Mesenchymal stem cell (in vitro differentiated cells and primary cell): ENCODE measurements around the gene MACROD2.

Experiments
- DNase-seq: peaks from one replicate; pipeline ENCODE4 v3.0.0-alpha.2; 2013
- H2AFZ ChIP-seq: one replicate; pipeline ENCODE4 v1.6.1; 2013; ENCODE audit warnings: low read depth, mild to moderate bottlenecking, control low read depth, inconsistent platforms, low read length, moderate library complexity
- H2AK5ac ChIP-seq: 2 replicates; pipeline ENCODE4 v1.6.1; 2013; ENCODE audit warnings: low read length, moderate library complexity, mild to moderate bottlenecking, inconsistent platforms; ENCODE audit not compliant: severe bottlenecking
- H2BK120ac ChIP-seq: one replicate; pipeline ENCODE4 v1.6.1; 2013; ENCODE audit warnings: low read depth, mild to moderate bottlenecking, inconsistent platforms, low read length, moderate library complexity
- H2BK12ac ChIP-seq, 2 experiments: one replicate each; pipeline ENCODE4 v1.6.1; 2013; ENCODE audit warnings: inconsistent platforms in 2 of 2, low read length in 2 of 2, mild to moderate bottlenecking in 2 of 2, moderate library complexity in 2 of 2, control low read depth in 1 of 2
- H2BK15ac ChIP-seq: one replicate; pipeline ENCODE4 v1.6.1; 2013; ENCODE audit warnings: mild to moderate bottlenecking, low read depth, inconsistent platforms; ENCODE audit not compliant: poor library complexity, severe bottlenecking
- H2BK5ac ChIP-seq: 2 replicates; pipeline ENCODE4 v1.6.1; 2013; ENCODE audit warnings: low read depth, mild to moderate bottlenecking, low read length, control low read depth, inconsistent platforms; ENCODE audit not compliant: poor library complexity, severe bottlenecking
- H3K14ac ChIP-seq, 2 experiments: one replicate each; pipeline ENCODE4 v1.6.1; 2013; ENCODE audit warnings: inconsistent platforms in 2 of 2, low read length in 2 of 2, control low read depth in 1 of 2, mild to moderate bottlenecking in 1 of 2, moderate library complexity in 1 of 2
- H3K18ac ChIP-seq, 2 experiments: one replicate each; pipeline ENCODE4 v1.6.1; 2013; ENCODE audit warnings: inconsistent platforms in 2 of 2, low read length in 2 of 2, control low read depth in 1 of 2, low read depth in 1 of 2, mild to moderate bottlenecking in 1 of 2
- H3K23ac ChIP-seq, 2 experiments: one replicate each; pipeline ENCODE4 v1.6.1; 2013; ENCODE audit warnings: inconsistent platforms in 2 of 2, low read length in 2 of 2, mild to moderate bottlenecking in 2 of 2, moderate library complexity in 2 of 2, control low read depth in 1 of 2
- H3K27ac ChIP-seq: 2 replicates; pipeline ENCODE4 v1.5.1; 2013; ENCODE audit warnings: mild to moderate bottlenecking, moderate library complexity, low read length, control low read depth, inconsistent platforms; ENCODE audit not compliant: poor library complexity, severe bottlenecking
- H3K27me3 ChIP-seq, 2 experiments: 2 replicates each; pipeline versions ENCODE4 v1.6.1 to v1.7.0; 2013; ENCODE audit warnings: low read length in 2 of 2, mild to moderate bottlenecking in 2 of 2, moderate library complexity in 2 of 2, control low read depth in 1 of 2, inconsistent platforms in 1 of 2; ENCODE audit not compliant: control insufficient read depth in 1 of 2, insufficient read depth in 1 of 2
- H3K36me3 ChIP-seq, 2 experiments: 2 replicates each; pipeline versions ENCODE4 v1.6.1 to v1.7.0; 2013; ENCODE audit warnings: low read length in 2 of 2, control low read depth in 1 of 2, inconsistent platforms in 1 of 2, low read depth in 1 of 2, mild to moderate bottlenecking in 1 of 2; ENCODE audit not compliant: insufficient read depth in 2 of 2, control insufficient read depth in 1 of 2
- H3K4ac ChIP-seq, 2 experiments: one replicate each; pipeline ENCODE4 v1.6.1; 2013; ENCODE audit warnings: inconsistent platforms in 2 of 2, low read length in 2 of 2, mild to moderate bottlenecking in 2 of 2, moderate library complexity in 2 of 2, control low read depth in 1 of 2, low read depth in 1 of 2
- H3K4me1 ChIP-seq: 2 replicates; pipeline ENCODE4 v1.6.1; 2013; ENCODE audit warnings: low read depth, low read length, control low read depth; ENCODE audit not compliant: control insufficient read depth, insufficient read depth
- H3K4me2 ChIP-seq: 2 replicates; pipeline ENCODE4 v1.6.1; 2013; ENCODE audit warnings: low read length, mild to moderate bottlenecking, inconsistent platforms; ENCODE audit not compliant: poor library complexity, severe bottlenecking
- H3K4me3 ChIP-seq, 2 experiments: 2 replicates each; pipeline versions ENCODE4 v1.5.1 to v1.7.0; 2013; ENCODE audit warnings: low read length in 2 of 2, mild to moderate bottlenecking in 2 of 2, control low read depth in 1 of 2, low read depth in 1 of 2; ENCODE audit not compliant: insufficient read depth in 1 of 2
- H3K79me1 ChIP-seq: replicated peaks from 2 replicates; pipeline ENCODE4 v1.6.1; 2013; ENCODE audit warnings: mild to moderate bottlenecking, control low read depth, low read length, inconsistent platforms; ENCODE audit not compliant: poor library complexity, severe bottlenecking
- H3K9ac ChIP-seq: 2 replicates; pipeline ENCODE4 v1.7.0; 2013; ENCODE audit warnings: mild to moderate bottlenecking, low read length, moderate library complexity
- H3K9me3 ChIP-seq: 2 replicates; pipeline ENCODE4 v1.7.0; 2013; ENCODE audit warnings: mild to moderate bottlenecking, low read length; ENCODE audit not compliant: control insufficient read depth
- H4K8ac ChIP-seq: one replicate; pipeline ENCODE4 v1.6.1; 2013; ENCODE audit warnings: inconsistent platforms, mild to moderate bottlenecking, low read length, moderate library complexity
- H4K91ac ChIP-seq: one replicate; pipeline ENCODE4 v1.6.1; 2013; ENCODE audit warnings: mild to moderate bottlenecking, low read length, inconsistent platforms
- WGBS: methylation state at CpG from one replicate; pipeline ENCODE4 v1.1.7; 2013; ENCODE audit warnings: mixed read lengths; 5-methylcytosine and 5-hydroxymethylcytosine counted together

The MACROD2 gene

GRCh38 chr20:14374196-14374595, 378.9 kb downstream of the MACROD2 start:
- no peak overlapping the region for H3K9ac ChIP-seq
- H2BK12ac ChIP-seq: no peak overlapping the region
- H4K91ac ChIP-seq: no peak overlapping the region
- WGBS: 56% methylated on average over 2 of the region's 3 CpGs
- no peak overlapping the region for H3K23ac ChIP-seq
- no peaks in the 10 kb centered on the region for H3K79me1 ChIP-seq
- H2BK120ac ChIP-seq: no peak overlapping the region
- no peak overlapping the region for H3K18ac ChIP-seq
- no peaks in the 10 kb centered on the region for H3K27me3 ChIP-seq
- H3K36me3 ChIP-seq: no peaks in the 10 kb centered on the region
- H2BK5ac ChIP-seq: no peak overlapping the region
- H3K14ac ChIP-seq: no peak overlapping the region
- H3K4me2 ChIP-seq: no peak overlapping the region
- H3K27ac ChIP-seq: no peak overlapping the region
- H3K4me3 ChIP-seq: no peak overlapping the region
- H3K4me1 ChIP-seq: no peaks in the 10 kb centered on the region
- H4K8ac ChIP-seq: no peak overlapping the region
- no peak overlapping the region for H2AFZ ChIP-seq
- H2BK15ac ChIP-seq: no peak overlapping the region
- H3K4ac ChIP-seq: no peak overlapping the region
- H3K9me3 ChIP-seq: no peaks in the 10 kb centered on the region
- DNase-seq: no peak
- no peak overlapping the region for H2AK5ac ChIP-seq

- Histone ChIP-seq H3K27me3 (no peaks in the 10 kb centered on the region), H3K4me2 (no peak overlapping the region), H2BK120ac (no peak overlapping the region), H2AFZ (no peak overlapping the region), H3K23ac (no peak overlapping the region), H3K4me3 (no peak overlapping the region), H3K14ac (no peak overlapping the region), H2BK15ac (no peak overlapping the region), H3K79me1 (no peaks in the 10 kb centered on the region), H3K4me1 (no peaks in the 10 kb centered on the region), H3K18ac (no peak overlapping the region), H2BK12ac (no peak overlapping the region), H3K9ac (no peak overlapping the region), H2AK5ac (no peak overlapping the region), H3K4ac (no peak overlapping the region), H3K27ac (no peak overlapping the region), H2BK5ac (no peak overlapping the region), H3K36me3 (no peaks in the 10 kb centered on the region), H4K8ac (no peak overlapping the region), H3K9me3 (no peaks in the 10 kb centered on the region), H4K91ac (no peak overlapping the region)
- WGBS: 76% methylated on average over 4 of the region's 4 CpGs
- DNase-seq: no peak
Measured at GRCh38 chr20:14375416-14375985, 380.2 kb downstream of the MACROD2 start.

GRCh38 chr20:14378326-14378725, 383.0 kb downstream of the MACROD2 start:
- no peak overlapping the region for H3K4me3 ChIP-seq
- H3K4me2 ChIP-seq: no peak overlapping the region
- no peak overlapping the region for H3K27ac ChIP-seq
- H3K14ac ChIP-seq: no peak overlapping the region
- no peak overlapping the region for H2BK12ac ChIP-seq
- H4K91ac ChIP-seq: no peak overlapping the region
- H2BK5ac ChIP-seq: no peak overlapping the region
- no peak overlapping the region for H2AK5ac ChIP-seq
- H3K36me3 ChIP-seq: no peaks in the 10 kb centered on the region
- H2AFZ ChIP-seq: no peak overlapping the region
- H3K9ac ChIP-seq: no peak overlapping the region
- no peaks in the 10 kb centered on the region for H3K27me3 ChIP-seq
- H3K23ac ChIP-seq: no peak overlapping the region
- H3K79me1 ChIP-seq: no peaks in the 10 kb centered on the region
- no peaks in the 10 kb centered on the region for H3K4me1 ChIP-seq
- no peak for DNase-seq
- no peak overlapping the region for H3K18ac ChIP-seq
- H3K4ac ChIP-seq: no peak overlapping the region
- H4K8ac ChIP-seq: no peak overlapping the region
- no peak overlapping the region for H2BK120ac ChIP-seq
- no peaks in the 10 kb centered on the region for H3K9me3 ChIP-seq
- no peak overlapping the region for H2BK15ac ChIP-seq

- Histone ChIP-seq H2AK5ac (no peak overlapping the region), H3K4me1 (no peaks in the 10 kb centered on the region), H2BK120ac (no peak overlapping the region), H3K4ac (no peak overlapping the region), H2BK5ac (no peak overlapping the region), H2BK15ac (no peak overlapping the region), H3K27me3 (no peaks in the 10 kb centered on the region), H3K14ac (no peak overlapping the region), H3K9ac (no peak overlapping the region), H2AFZ (no peak overlapping the region), H3K9me3 (peaks cover 13% of the 10 kb centered on the region), H2BK12ac (no peak overlapping the region), H3K79me1 (no peaks in the 10 kb centered on the region), H3K36me3 (no peaks in the 10 kb centered on the region), H3K27ac (no peak overlapping the region), H4K91ac (no peak overlapping the region), H3K4me2 (no peak overlapping the region), H3K18ac (no peak overlapping the region), H3K23ac (no peak overlapping the region), H4K8ac (no peak overlapping the region), H3K4me3 (no peak overlapping the region)
- 75% methylated on average over 2 of the region's 5 CpGs for WGBS
- DNase-seq: no peak
Measured at GRCh38 chr20:14383335-14383734, 388.0 kb downstream of the MACROD2 start.
